Hematopoietic multipotent progenitor cell treated with erythropoietin and hydrocortisone succinate and interleukin-3 and kit ligand, for 8 days (in vitro differentiated cells): Measurements from ENCODE around the gene PRKCA.
"Not testable (repeated sequence)": the region's sequence is repeated elsewhere in the genome, so short reads cannot be mapped to it uniquely, and the experiment has no call there.

Source experiments
- DNase-seq: peaks from one replicate; pipeline ENCODE4 v3.0.0-alpha.2; 2015

Gene PRKCA

GRCh38 chr17:66446419-66446818 lies 144.0 kb downstream of the PRKCA start:
- DNase-seq: no peak

GRCh38 chr17:66447159-66447558 lies 144.7 kb downstream of the PRKCA start:
- DNase-seq: no peak

- DNase-seq: no peak
These were observed 145.7 kb downstream of the PRKCA start for GRCh38 chr17:66448026-66448639.

GRCh38 chr17:66449418-66449977 lies 147.1 kb downstream of the PRKCA start:
- no peak for DNase-seq

- no peak for DNase-seq
These were observed 147.8 kb downstream of the PRKCA start for GRCh38 chr17:66450008-66450851.

GRCh38 chr17:66450852-66451158 lies 148.4 kb downstream of the PRKCA start:
- DNase-seq: no peak

GRCh38 chr17:66451188-66452149 lies 149.1 kb downstream of the PRKCA start:
- DNase-seq: no peak

- no peak for DNase-seq
These were observed 152.6 kb downstream of the PRKCA start for GRCh38 chr17:66455060-66455459.

GRCh38 chr17:66457499-66457898 lies 155.1 kb downstream of the PRKCA start:
- not testable (repeated sequence) for DNase-seq

GRCh38 chr17:66458782-66459181 lies 156.4 kb downstream of the PRKCA start:
- DNase-seq: no peak

- DNase-seq: no peak
These were observed 157.4 kb downstream of the PRKCA start for GRCh38 chr17:66459811-66460270.

- DNase-seq: no peak
These were observed 158.1 kb downstream of the PRKCA start for GRCh38 chr17:66460558-66460957.

GRCh38 chr17:66461343-66461995 lies 159.1 kb downstream of the PRKCA start:
- DNase-seq: no peak

- no peak for DNase-seq
These were observed 159.6 kb downstream of the PRKCA start for GRCh38 chr17:66462010-66462409.

GRCh38 chr17:66464921-66465320 lies 162.5 kb downstream of the PRKCA start:
- DNase-seq: no peak

GRCh38 chr17:66465701-66466100 lies 163.3 kb downstream of the PRKCA start:
- DNase-seq: no peak

GRCh38 chr17:66466106-66466820 lies 163.8 kb downstream of the PRKCA start:
- no peak for DNase-seq

- DNase-seq: peak; percentile 17
These were observed 164.5 kb downstream of the PRKCA start for GRCh38 chr17:66466840-66467367.

GRCh38 chr17:66467766-66468165 lies 165.4 kb downstream of the PRKCA start:
- peak; percentile 1 for DNase-seq

- peak; percentile 88 for DNase-seq
These were observed 166.1 kb downstream of the PRKCA start for GRCh38 chr17:66468241-66469087.

GRCh38 chr17:66469088-66469442 lies 166.7 kb downstream of the PRKCA start:
- no peak for DNase-seq
